GM18867 (cell line): ENCODE measurements around the gene RUSC2.
"Not testable (repeated sequence)": the region's sequence is repeated elsewhere in the genome, so short reads cannot be mapped to it uniquely, and the experiment has no call there.

Experiments used
- ATAC-seq: cut with Tn5 transposase; IDR thresholded peaks from one replicate; pipeline ENCODE4 v1.9.1; 2021; ENCODE audit warnings: mild to moderate bottlenecking, moderate library complexity; ENCODE audit not compliant: unreplicated experiment

Gene RUSC2

GRCh38 chr9:35493119-35493518 is 3.2 kb downstream of the RUSC2 start:
- not testable (repeated sequence) for ATAC-seq

GRCh38 chr9:35495984-35496383 is 6.1 kb downstream of the RUSC2 start:
- no peak for ATAC-seq

- ATAC-seq = not testable (repeated sequence)
Observed at GRCh38 chr9:35498245-35498644, 8.3 kb downstream of the RUSC2 start.

GRCh38 chr9:35499029-35499700 is 9.3 kb downstream of the RUSC2 start:
- ATAC-seq = no peak

GRCh38 chr9:35499701-35500030 is 9.8 kb downstream of the RUSC2 start:
- ATAC-seq = no peak

GRCh38 chr9:35500130-35500748 is 10.3 kb downstream of the RUSC2 start:
- ATAC-seq = no peak

GRCh38 chr9:35501946-35502345 is 12.0 kb downstream of the RUSC2 start:
- no peak for ATAC-seq

- no peak for ATAC-seq
Observed at GRCh38 chr9:35506359-35506758, 16.4 kb downstream of the RUSC2 start.

- no peak for ATAC-seq
Observed at GRCh38 chr9:35508069-35508468, 18.2 kb downstream of the RUSC2 start.

GRCh38 chr9:35510383-35510753 is 20.5 kb downstream of the RUSC2 start:
- no peak for ATAC-seq

GRCh38 chr9:35510754-35511428 is 21.0 kb downstream of the RUSC2 start:
- no peak for ATAC-seq

- no peak for ATAC-seq
Observed at GRCh38 chr9:35511453-35511852, 21.5 kb downstream of the RUSC2 start.

- no peak for ATAC-seq
Observed at GRCh38 chr9:35515766-35516165, 25.9 kb downstream of the RUSC2 start.

- no peak for ATAC-seq
Observed at GRCh38 chr9:35516479-35516878, 26.6 kb downstream of the RUSC2 start.

- no peak for ATAC-seq
Observed at GRCh38 chr9:35517131-35517530, 27.2 kb downstream of the RUSC2 start.

GRCh38 chr9:35517552-35518224 is 27.8 kb downstream of the RUSC2 start:
- no peak for ATAC-seq

- ATAC-seq = no peak
Observed at GRCh38 chr9:35518225-35518821, 28.4 kb downstream of the RUSC2 start.

- ATAC-seq = no peak
Observed at GRCh38 chr9:35518981-35519679, 29.2 kb downstream of the RUSC2 start.

- no peak for ATAC-seq
Observed at GRCh38 chr9:35519692-35520363, 29.9 kb downstream of the RUSC2 start.

GRCh38 chr9:35520364-35520710 is 30.4 kb downstream of the RUSC2 start:
- no peak for ATAC-seq
